Transverse colon (tissue), 4 donors: Measurements from ENCODE around the gene NCOA1. TPM values are rescaled to one million over a fixed set of nuclear protein-coding genes. Genes with fewer than 3 reads are reported as not detected.

Experiments used
- DNase-seq: peaks from one replicate; pipeline ENCODE4 v3.0.0-alpha.2; 2019
- H3K27ac ChIP-seq, 4 donors: fragments of 200-600 bp; sonication (generic); 2 replicates each; pipeline ENCODE4 v1.5.1; 2016 to 2018; ENCODE audit warnings: inconsistent platforms in 4 of 4
- H3K27me3 ChIP-seq: fragments of 200-600 bp; sonication (generic); 2 replicates; pipeline ENCODE4 v1.5.1; 2017; ENCODE audit warnings: inconsistent platforms
- H3K36me3 ChIP-seq, 4 donors: fragments of 200-600 bp; sonication (generic); 2 replicates each; pipeline ENCODE4 v1.5.1; 2017 to 2019; ENCODE audit warnings: inconsistent platforms in 4 of 4
- H3K4me1 ChIP-seq, 4 donors: fragments of 200-600 bp; sonication (generic); 2 replicates each; pipeline ENCODE4 v1.5.1; 2017 to 2020; ENCODE audit warnings: inconsistent platforms in 4 of 4
- H3K4me3 ChIP-seq, 4 donors: fragments of 200-600 bp; sonication (generic); 1 replicate in 1 of 4; 2 replicates in 3 of 4; pipeline versions ENCODE4 v1.5.1 to v1.6.1; 2017 to 2019; ENCODE audit warnings: inconsistent platforms in 4 of 4
- H3K9me3 ChIP-seq, 2 donors: fragments of 200-600 bp; sonication (generic); 2 replicates each; pipeline ENCODE4 v1.5.1; 2017 to 2019; ENCODE audit warnings: inconsistent platforms in 2 of 2
- EP300 ChIP-seq: sonication (generic); formaldehyde crosslinking; IDR thresholded peaks from one replicate; pipeline ENCODE4 v1.6.1; 2017; ENCODE audit warnings: antibody characterized with exemption, low read depth
- POLR2A ChIP-seq: fragments of 450-650 bp; IDR thresholded peaks from one replicate; pipeline ENCODE4 v1.6.1; 2016; ENCODE audit warnings: antibody characterized with exemption, mild to moderate bottlenecking, moderate library complexity
- POLR2AphosphoS5 ChIP-seq, 3 donors: sonication (generic); formaldehyde crosslinking; IDR thresholded peaks; one replicate each; pipeline ENCODE4 v1.6.1; 2016; ENCODE audit warnings: antibody characterized with exemption in 3 of 3
- WGBS, 2 donors: methylation state at CpG; one replicate each; pipeline ENCODE4 v1.1.5; 2018; ENCODE audit warnings: low coverage in 1 of 2; 5-methylcytosine and 5-hydroxymethylcytosine counted together
- in situ Hi-C, 4 donors: fragments of 200-750 bp; cut with MboI; loops; one replicate each; pipeline versions ENCODE4 v1.15.0 to v1.15.1; 2017; ENCODE audit warnings: low sequenced_read_pairs in 3 of 4, low pct_ligation_motif_present in 1 of 4, low pct_unique_long_range_greater_than_20kb in 1 of 4
- intact Hi-C: fragments of 100-400 bp; cut with DNase I; formaldehyde crosslinking; loops from one replicate; pipeline ENCODE4 v1.15.1; 2023; ENCODE audit warnings: low total_unique reads
- total RNA-seq, 4 donors: library from RNA; depleted of rRNA; stranded (reverse); fragments of >200 nt; gene quantifications; one replicate each; pipeline ENCODE4 v1.1.0, GENCODE V29; 2016
- TF ChIP-seq, protein P1 (sequence below), 5 experiments: fragments of 200-600 bp in 3 of 5; fragments of 450-650 bp in 2 of 5; sonication (generic) in 3 of 5; IDR thresholded peaks; 1 replicate in 2 of 5; 2 replicates in 3 of 5; pipeline ENCODE4 v1.5.1; 2016 to 2017; ENCODE audit warnings: antibody characterized with exemption in 5 of 5, inconsistent platforms in 3 of 5, mild to moderate bottlenecking in 2 of 5, moderate library complexity in 1 of 5

Gene NCOA1
- total RNA-seq, 4 donors from 2014 or later: 32.9 to 56.5 (median 47.9) TPM

DNA sequence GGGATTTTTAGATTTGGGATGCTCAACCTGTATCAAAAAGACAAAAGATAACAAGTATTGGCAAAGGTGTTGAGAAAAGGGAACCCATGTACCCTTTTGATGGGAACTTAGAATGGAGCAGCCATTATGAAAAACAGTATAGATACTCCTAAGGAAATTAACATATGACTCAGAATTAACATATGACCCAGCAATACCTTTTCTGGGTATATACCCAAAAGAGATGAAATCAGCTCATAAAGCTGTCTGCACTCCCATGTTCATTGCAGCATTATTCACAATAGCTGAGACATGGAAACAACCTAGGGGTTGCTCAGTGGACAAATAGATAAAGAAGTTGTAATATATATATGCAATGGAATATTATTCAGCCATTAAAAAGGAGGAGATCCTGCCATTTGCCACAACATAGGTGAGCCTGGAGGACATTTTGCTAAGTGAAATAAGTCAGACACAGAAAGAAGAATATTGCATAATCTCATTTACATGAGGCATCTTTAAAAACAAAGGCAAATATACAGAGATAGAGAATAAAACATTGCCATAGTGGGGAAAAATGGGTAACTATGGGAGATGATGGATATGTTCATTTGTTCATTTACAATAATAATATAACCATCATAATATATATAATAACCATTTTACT lies 160.1 kb downstream of the NCOA1 start:
- H3K4me1 ChIP-seq: peaks cover 0 to 7% (median 2%) of the 10 kb centered on the region in 4 donors
- intact Hi-C loops (no loop called here), in situ Hi-C loops (loop anchor here in 1 of 4 donors (25.0 kb wide), 1 partner anchor 214 kb away; no protein-coding TSS in a partner anchor)
- TF ChIP-seq, protein P1, sequence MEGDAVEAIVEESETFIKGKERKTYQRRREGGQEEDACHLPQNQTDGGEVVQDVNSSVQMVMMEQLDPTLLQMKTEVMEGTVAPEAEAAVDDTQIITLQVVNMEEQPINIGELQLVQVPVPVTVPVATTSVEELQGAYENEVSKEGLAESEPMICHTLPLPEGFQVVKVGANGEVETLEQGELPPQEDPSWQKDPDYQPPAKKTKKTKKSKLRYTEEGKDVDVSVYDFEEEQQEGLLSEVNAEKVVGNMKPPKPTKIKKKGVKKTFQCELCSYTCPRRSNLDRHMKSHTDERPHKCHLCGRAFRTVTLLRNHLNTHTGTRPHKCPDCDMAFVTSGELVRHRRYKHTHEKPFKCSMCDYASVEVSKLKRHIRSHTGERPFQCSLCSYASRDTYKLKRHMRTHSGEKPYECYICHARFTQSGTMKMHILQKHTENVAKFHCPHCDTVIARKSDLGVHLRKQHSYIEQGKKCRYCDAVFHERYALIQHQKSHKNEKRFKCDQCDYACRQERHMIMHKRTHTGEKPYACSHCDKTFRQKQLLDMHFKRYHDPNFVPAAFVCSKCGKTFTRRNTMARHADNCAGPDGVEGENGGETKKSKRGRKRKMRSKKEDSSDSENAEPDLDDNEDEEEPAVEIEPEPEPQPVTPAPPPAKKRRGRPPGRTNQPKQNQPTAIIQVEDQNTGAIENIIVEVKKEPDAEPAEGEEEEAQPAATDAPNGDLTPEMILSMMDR (IDR thresholded peaks at IDR 0.05): no peak
- TF ChIP-seq POLR2AphosphoS5 (IDR thresholded peaks at IDR 0.05): no peak
- no peak for TF ChIP-seq POLR2A
- no peak for TF ChIP-seq EP300
- no peaks in the 10 kb centered on the region for H3K9me3 ChIP-seq
- no peaks in the 10 kb centered on the region for H3K27me3 ChIP-seq
- no peaks in the 10 kb centered on the region for H3K36me3 ChIP-seq
- H3K27ac ChIP-seq: no peak overlapping the region
- H3K4me3 ChIP-seq: no peak overlapping the region
- DNase-seq: no peak

DNA sequence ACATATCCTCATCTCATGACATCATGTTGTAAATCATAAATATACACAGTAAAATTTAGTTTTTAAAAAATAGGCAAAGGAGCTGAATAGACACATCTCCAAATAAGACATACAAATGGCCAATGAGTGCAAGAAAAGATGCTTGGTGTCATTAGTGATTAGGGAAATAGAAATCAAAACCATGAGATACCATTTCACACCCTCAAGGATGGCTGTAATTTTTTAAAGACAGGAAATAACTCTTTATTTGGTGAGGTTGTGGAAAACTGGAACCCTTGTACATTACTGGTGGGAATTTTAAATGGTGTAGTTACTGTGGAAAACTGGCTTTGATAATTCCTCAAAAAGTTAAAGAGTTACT lies 160.6 kb downstream of the NCOA1 start:
- TF ChIP-seq, protein P1 (IDR thresholded peaks at IDR 0.05): no peak
- TF ChIP-seq POLR2AphosphoS5 (IDR thresholded peaks at IDR 0.05) (no peak), EP300 (no peak), POLR2A (no peak)
- H3K27ac ChIP-seq: no peak overlapping the region
- intact Hi-C loops (no loop called here), in situ Hi-C loops (loop anchor here in 1 of 4 donors (25.0 kb wide), 1 partner anchor 214 kb away; no protein-coding TSS in a partner anchor)
- no peak for DNase-seq
- H3K9me3 ChIP-seq: no peaks in the 10 kb centered on the region
- H3K4me1 ChIP-seq: peaks cover 0 to 7% (median 2%) of the 10 kb centered on the region in 4 donors
- no peaks in the 10 kb centered on the region for H3K27me3 ChIP-seq
- H3K4me3 ChIP-seq: no peak overlapping the region
- no peaks in the 10 kb centered on the region for H3K36me3 ChIP-seq

DNA sequence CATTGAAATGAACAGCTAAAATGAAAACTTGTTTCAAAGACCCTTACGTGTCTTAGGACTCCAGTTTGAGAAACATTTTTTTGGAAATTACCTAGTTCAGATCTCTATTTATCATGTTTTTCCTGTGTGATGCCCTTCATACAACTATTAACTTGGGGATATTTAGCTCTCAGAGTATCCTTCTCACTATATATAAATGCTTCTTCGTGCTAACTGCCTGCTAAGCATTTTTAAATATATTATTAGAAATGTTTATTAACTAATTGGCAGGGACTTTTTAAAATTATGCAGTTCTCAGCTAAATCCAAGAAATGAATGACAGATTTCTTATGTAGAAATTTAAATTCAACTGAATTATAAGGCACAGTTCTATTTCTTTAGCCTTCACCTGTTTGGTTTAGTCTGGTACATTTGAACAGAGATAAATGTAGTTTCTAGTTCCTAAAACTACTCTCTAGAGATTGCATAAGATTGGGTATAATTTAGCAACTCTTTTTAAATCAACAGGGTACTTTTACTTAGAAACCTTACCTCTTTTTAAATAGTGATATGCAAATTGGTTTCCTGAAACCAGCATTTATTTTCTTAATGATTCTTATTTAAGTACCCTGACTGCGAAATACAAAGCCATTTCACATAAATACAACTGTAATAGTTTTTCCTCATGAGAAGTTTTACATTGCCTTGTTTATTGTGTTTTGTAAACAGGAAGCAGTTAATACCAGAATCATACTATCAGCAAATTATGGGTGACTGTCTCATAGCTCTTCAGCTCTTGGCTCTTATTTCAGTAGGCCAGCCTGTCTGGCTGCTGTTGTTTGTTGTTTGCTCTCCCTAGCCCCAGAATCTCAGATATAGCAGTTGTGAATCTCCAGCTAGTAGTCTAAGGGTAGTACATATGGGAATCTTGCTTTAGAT lies 161.5 kb downstream of the NCOA1 start:
- TF ChIP-seq POLR2A (no peak), EP300 (no peak), POLR2AphosphoS5 (IDR thresholded peaks at IDR 0.05) (no peak)
- TF ChIP-seq, protein P1 (IDR thresholded peaks at IDR 0.05): no peak
- Histone ChIP-seq H3K9me3 (no peaks in the 10 kb centered on the region), H3K27me3 (no peaks in the 10 kb centered on the region), H3K4me1 (peaks cover 0 to 7% (median 3%) of the 10 kb centered on the region in 4 donors), H3K27ac (no peak overlapping the region), H3K4me3 (no peak overlapping the region), H3K36me3 (no peaks in the 10 kb centered on the region)
- intact Hi-C loops (no loop called here), in situ Hi-C loops (loop anchor here in 1 of 4 donors (25.0 kb wide), 1 partner anchor 215 kb away; no protein-coding TSS in a partner anchor)
- WGBS, 2 donors: 83 to 88% methylated on average over 3 of the region's 3 CpGs
- DNase-seq: no peak

DNA sequence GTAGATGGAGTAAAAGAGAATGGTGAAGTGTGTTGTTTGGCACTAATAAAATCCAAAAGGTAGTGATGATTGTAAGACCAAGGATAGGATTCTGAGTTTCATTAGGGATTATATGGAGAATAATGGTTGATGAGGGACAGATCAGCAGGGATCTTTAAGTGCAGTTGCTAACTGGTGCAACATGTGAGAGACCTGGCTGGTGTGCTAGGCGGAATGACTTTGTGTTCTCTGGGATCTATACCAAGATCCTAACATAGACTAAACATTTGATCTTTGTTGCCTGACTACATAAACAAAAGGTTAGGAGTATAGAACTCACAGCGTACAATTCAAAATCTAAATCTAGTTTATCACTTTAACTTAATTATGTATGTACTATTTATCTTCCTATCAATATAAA lies 166.8 kb downstream of the NCOA1 start:
- peaks cover 0 to 10% (median under 1%) of the 10 kb centered on the region in 4 donors for H3K4me1 ChIP-seq
- H3K27ac ChIP-seq: no peak overlapping the region
- TF ChIP-seq, protein P1 (IDR thresholded peaks at IDR 0.05): no peak
- TF ChIP-seq EP300 (no peak), POLR2AphosphoS5 (IDR thresholded peaks at IDR 0.05) (no peak), POLR2A (no peak)
- intact Hi-C loops (no loop called here), in situ Hi-C loops (loop anchor here in 1 of 4 donors (25.0 kb wide), 1 partner anchor 221 kb away; no protein-coding TSS in a partner anchor)
- H3K4me3 ChIP-seq: no peak overlapping the region
- no peak for DNase-seq
- 83 to 85% methylated on average over 1 to 2 of the region's 2 CpGs for WGBS, 2 donors
- H3K36me3 ChIP-seq: no peaks in the 10 kb centered on the region
- no peaks in the 10 kb centered on the region for H3K9me3 ChIP-seq
- no peaks in the 10 kb centered on the region for H3K27me3 ChIP-seq
